Hippocampal formation (tissue), 2 donors: Measurements from ENCODE around the gene OARD1.
"Not testable (repeated sequence)": the region's sequence is repeated elsewhere in the genome, so short reads cannot be mapped to it uniquely, and the experiment has no call there.

ENCODE experiments used
- DNase-seq, 2 donors: peaks; one replicate each; lab custom pipeline; 2025; lab: John Stamatoyannopoulos, UW

OARD1 gene

GRCh38 chr6:41027241-41027640, 44.9 kb downstream of the OARD1 start:
- DNase-seq = no peak

- no peak for DNase-seq
These were observed 46.1 kb downstream of the OARD1 start for GRCh38 chr6:41025966-41026530.

GRCh38 chr6:41023114-41023513, 49.0 kb downstream of the OARD1 start:
- DNase-seq = no peak

- DNase-seq = no peak
These were observed 49.9 kb downstream of the OARD1 start for GRCh38 chr6:41022294-41022693.

GRCh38 chr6:41021832-41022231, 50.3 kb downstream of the OARD1 start:
- DNase-seq = peak in 1 of 2 donors; percentile 27

GRCh38 chr6:41017663-41018062, 54.5 kb downstream of the OARD1 start:
- DNase-seq = no peak

GRCh38 chr6:41015860-41016259, 56.3 kb downstream of the OARD1 start:
- DNase-seq = not testable (repeated sequence)

- no peak for DNase-seq
These were observed 57.4 kb downstream of the OARD1 start for GRCh38 chr6:41014780-41015179.
